GM18508 (cell line): Measurements from ENCODE around the gene KIF16B.

Experiments
- ATAC-seq: cut with Tn5 transposase; IDR thresholded peaks from one replicate; pipeline ENCODE4 v1.9.1; 2021; ENCODE audit warnings: moderate number of reproducible peaks; ENCODE audit not compliant: insufficient read depth, unreplicated experiment

The KIF16B gene

GRCh38 chr20:16485401-16485800, 87.8 kb downstream of the KIF16B start:
- ATAC-seq = no peak

- ATAC-seq = no peak
Measured at GRCh38 chr20:16483024-16483423, 90.2 kb downstream of the KIF16B start.

GRCh38 chr20:16481977-16482376, 91.3 kb downstream of the KIF16B start:
- ATAC-seq = no peak

GRCh38 chr20:16479666-16480065, 93.6 kb downstream of the KIF16B start:
- no peak for ATAC-seq

- ATAC-seq = no peak
Measured at GRCh38 chr20:16477632-16478031, 95.6 kb downstream of the KIF16B start.

- ATAC-seq = no peak
Measured at GRCh38 chr20:16476032-16476431, 97.2 kb downstream of the KIF16B start.

- ATAC-seq = no peak
Measured at GRCh38 chr20:16475225-16475624, 98.0 kb downstream of the KIF16B start.

- ATAC-seq = no peak
Measured at GRCh38 chr20:16474363-16474762, 98.9 kb downstream of the KIF16B start.

- ATAC-seq = no peak
Measured at GRCh38 chr20:16472045-16472872, 101.0 kb downstream of the KIF16B start.

GRCh38 chr20:16469395-16469905, 103.8 kb downstream of the KIF16B start:
- ATAC-seq = no peak

GRCh38 chr20:16462711-16463110, 110.5 kb downstream of the KIF16B start:
- no peak for ATAC-seq

GRCh38 chr20:16459019-16459700, 114.1 kb downstream of the KIF16B start:
- no peak for ATAC-seq

GRCh38 chr20:16457514-16457913, 115.7 kb downstream of the KIF16B start:
- ATAC-seq = no peak

GRCh38 chr20:16455324-16455723, 117.9 kb downstream of the KIF16B start:
- ATAC-seq = no peak

GRCh38 chr20:16451982-16452381, 121.3 kb downstream of the KIF16B start:
- ATAC-seq = no peak

- no peak for ATAC-seq
Measured at GRCh38 chr20:16451001-16451400, 122.2 kb downstream of the KIF16B start.

- ATAC-seq = no peak
Measured at GRCh38 chr20:16446991-16447390, 126.3 kb downstream of the KIF16B start.

- no peak for ATAC-seq
Measured at GRCh38 chr20:16446246-16446645, 127.0 kb downstream of the KIF16B start.

- no peak for ATAC-seq
Measured at GRCh38 chr20:16445482-16445881, 127.8 kb downstream of the KIF16B start.

- no peak for ATAC-seq
Measured at GRCh38 chr20:16444057-16444777, 129.0 kb downstream of the KIF16B start.
